ENCODE data around the gene DCAF15. TPM values are rescaled to one million over a fixed set of nuclear protein-coding genes. Genes with fewer than 3 reads are reported as not detected.

The DCAF15 gene
- total RNA-seq, 1 donor from 2014 or later: 35.0 TPM

- intact Hi-C loops (cut with DNase I): no loop called here
- Histone ChIP-seq H3K4me1 (peaks cover 4 to 13% of the 10 kb centered on the region in 2 donors), H3K4me3 (no peak overlapping the region), H3K27ac (no peak overlapping the region), H3K27me3 (no peaks in the 10 kb centered on the region), H3K36me3 (peaks cover 20 to 32% of the 10 kb centered on the region in 2 donors), H3K9me3 (no peaks in the 10 kb centered on the region)
- DNase-seq (ENCODE audit: low spot score in 2 of 2): no peak
- no peak for TF ChIP-seq CTCF (IDR thresholded peaks at IDR 0.05)
Measured at GRCh38 chr19:13908674-13909073, 43.6 kb upstream of the DCAF15 start.

GRCh38 chr19:13909430-13909829 is 42.9 kb upstream of the DCAF15 start:
- Histone ChIP-seq H3K4me3 (no peak overlapping the region), H3K27ac (no peak overlapping the region), H3K9me3 (no peaks in the 10 kb centered on the region), H3K27me3 (no peaks in the 10 kb centered on the region), H3K36me3 (peaks cover 26 to 39% of the 10 kb centered on the region in 2 donors), H3K4me1 (peaks cover 4 to 13% of the 10 kb centered on the region in 2 donors)
- intact Hi-C loops (cut with DNase I): no loop called here
- DNase-seq (ENCODE audit: low spot score in 2 of 2): no peak
- TF ChIP-seq CTCF (IDR thresholded peaks at IDR 0.05): no peak

GRCh38 chr19:13913352-13913751 is 39.0 kb upstream of the DCAF15 start:
- Histone ChIP-seq H3K4me3 (no peak overlapping the region), H3K27ac (no peak overlapping the region), H3K4me1 (no peaks in the 10 kb centered on the region), H3K9me3 (no peaks in the 10 kb centered on the region), H3K27me3 (no peaks in the 10 kb centered on the region), H3K36me3 (peaks cover 44 to 63% of the 10 kb centered on the region in 2 donors)
- TF ChIP-seq CTCF (IDR thresholded peaks at IDR 0.05): no peak
- intact Hi-C loops (cut with DNase I): no loop called here
- DNase-seq (ENCODE audit: low spot score in 2 of 2): no peak

GRCh38 chr19:13914777-13915176 is 37.5 kb upstream of the DCAF15 start:
- Histone ChIP-seq H3K9me3 (no peaks in the 10 kb centered on the region), H3K4me1 (no peaks in the 10 kb centered on the region), H3K36me3 (peaks cover 54 to 73% of the 10 kb centered on the region in 2 donors), H3K4me3 (no peak overlapping the region), H3K27me3 (no peaks in the 10 kb centered on the region), H3K27ac (no peak overlapping the region)
- TF ChIP-seq CTCF (IDR thresholded peaks at IDR 0.05): no peak
- intact Hi-C loops (cut with DNase I): no loop called here
- no peak for DNase-seq (ENCODE audit: low spot score in 2 of 2)

GRCh38 chr19:13917888-13918406 is 34.4 kb upstream of the DCAF15 start:
- H3K27me3 ChIP-seq: no peaks in the 10 kb centered on the region
- intact Hi-C loops (cut with DNase I): no loop called here
- no peak overlapping the region for H3K4me3 ChIP-seq
- H3K27ac ChIP-seq: no peak overlapping the region
- no peak for TF ChIP-seq CTCF (IDR thresholded peaks at IDR 0.05)
- no peak for DNase-seq (ENCODE audit: low spot score in 2 of 2)
- H3K36me3 ChIP-seq: peaks cover 58 to 75% of the 10 kb centered on the region in 2 donors
- H3K4me1 ChIP-seq: no peaks in the 10 kb centered on the region
- H3K9me3 ChIP-seq: no peaks in the 10 kb centered on the region
